Adrenal gland (tissue), 12 donors: ENCODE measurements around the gene ANKRD44. TPM values are rescaled to one million over a fixed set of nuclear protein-coding genes. Genes with fewer than 3 reads are reported as not detected.

Experiments used
- DNase-seq, 7 donors: peaks; one replicate each; pipeline ENCODE4 v3.0.0-alpha.2; 2019 to 2020
- H3K27ac ChIP-seq, 5 donors: fragments of 200-600 bp; sonication (generic) in 4 of 5; 1 replicate in 3 of 5; 2 replicates in 2 of 5; pipeline versions ENCODE4 v1.5.1 to v1.8.0; 2016 to 2020; ENCODE audit warnings: mild to moderate bottlenecking in 1 of 5
- H3K27me3 ChIP-seq: fragments of 200-600 bp; 2 replicates; pipeline ENCODE4 v1.8.0; 2021
- H3K36me3 ChIP-seq, 2 donors: fragments of 200-600 bp; replicated peaks in 1 of 2; 1 replicate in 1 of 2; 2 replicates in 1 of 2; pipeline versions ENCODE4 v1.5.1 to v1.8.0; 2018 to 2022
- H3K4me1 ChIP-seq, 2 donors: fragments of 200-600 bp; replicated peaks in 1 of 2; 1 replicate in 1 of 2; 2 replicates in 1 of 2; pipeline versions ENCODE4 v1.5.1 to v1.8.0; 2018 to 2021
- H3K4me3 ChIP-seq, 4 donors: fragments of 200-600 bp; sonication (generic) in 3 of 4; one replicate each; pipeline ENCODE4 v1.5.1; 2016 to 2018
- H3K9me3 ChIP-seq, 3 donors: fragments of 200-600 bp; sonication (generic) in 1 of 3; replicated peaks in 1 of 3; 1 replicate in 2 of 3; 2 replicates in 1 of 3; pipeline versions ENCODE4 v1.5.1 to v1.8.0; 2016 to 2021
- CTCF ChIP-seq, 6 experiments: fragments of 450-650 bp in 4 of 6; fragments of 200-600 bp in 2 of 6; sonication (generic) in 1 of 6; IDR thresholded peaks; 1 replicate in 5 of 6; 2 replicates in 1 of 6; pipeline versions ENCODE4 v1.5.1 to v1.8.0; 2016 to 2021; ENCODE audit warnings: antibody characterized with exemption in 6 of 6, mild to moderate bottlenecking in 2 of 6, moderate library complexity in 1 of 6
- POLR2A ChIP-seq, 2 donors: fragments of 450-650 bp; IDR thresholded peaks; one replicate each; pipeline ENCODE4 v1.6.1; 2017; ENCODE audit warnings: antibody characterized with exemption in 2 of 2, mild to moderate bottlenecking in 2 of 2, moderate library complexity in 1 of 2
- WGBS, 4 donors: extraction: QIAGEN DNeasy Blood & Tissue Kit in 2 of 4; methylation state at CpG; one replicate each; pipeline versions ENCODE4 v1.1.5 to v1.1.7; 2013 to 2017; 5-methylcytosine and 5-hydroxymethylcytosine counted together
- intact Hi-C, 2 donors: fragments of 100-400 bp; cut with DNase I; formaldehyde crosslinking; loops; one replicate each; pipeline versions ENCODE4 v1.14.1 to v1.15.0; 2022 to 2023
- polyA plus RNA-seq, 3 donors: library from polyadenylated mRNA; stranded (reverse); fragments of 200-250 nt in 2 of 3; fragments of 350-450 nt in 1 of 3; fragmentation: Illumina TruSeq in 1 of 3; extraction: RNeasy Lipid Tissue Mini Kit (QIAGEN cat#74804) in 1 of 3; gene quantifications; one replicate each; pipeline ENCODE4 v1.2.3, GENCODE V29; 2013 to 2014
- total RNA-seq, 9 donors: library from RNA; depleted of rRNA in 4 of 9; stranded (reverse); fragments of >200 nt in 4 of 9; fragments of 120-200 nt in 1 of 9; fragmentation: NEBNext Ultra II Directional in 1 of 9; extraction: Animal tissue kit (Norgen Biotek cat#: 25700) in 1 of 9; gene quantifications; one replicate each; pipeline versions ENCODE4 v1.1.0 to v1.2.4, GENCODE V29; 2013 to 2023
- donor health status: healthy with polysubstance abuse.
- donor health status: Bipolar disorder and iron deficiency.
- donor health status: DM: yes; HTN: yes; CAD: no.
- donor health status: DM: no; HTN: no; CAD: no.
- donor health status: DM: no; HTN: no; CAD: no.
- donor health status: DM: yes; HTN: yes; CAD: no.

ANKRD44 gene
- total and polyA plus RNA-seq, 12 donors: 3.8 to 40.2 (median 21.3) TPM

- no peaks in the 10 kb centered on the region for H3K27me3 ChIP-seq
- no peaks in the 10 kb centered on the region for H3K36me3 ChIP-seq
- no peak for DNase-seq
- intact Hi-C loops: no loop called here
- H3K9me3 ChIP-seq: no peaks in the 10 kb centered on the region
- WGBS, 4 donors: 92 to 100% (median 97%) methylated on average over 3 of the region's 3 CpGs
- H3K4me3 ChIP-seq: no peak overlapping the region
- H3K27ac ChIP-seq: no peak overlapping the region
- TF ChIP-seq POLR2A (IDR thresholded peaks at IDR 0.05) (no peak), CTCF (IDR thresholded peaks at IDR 0.05) (no peak)
- H3K4me1 ChIP-seq: peaks cover 5 to 37% of the 10 kb centered on the region in 2 donors
Measured at GRCh38 chr2:197274937-197275336, 35.6 kb downstream of the ANKRD44 start.

- no peaks in the 10 kb centered on the region for H3K27me3 ChIP-seq
- no peak for DNase-seq
- H3K9me3 ChIP-seq: no peaks in the 10 kb centered on the region
- no peak overlapping the region for H3K27ac ChIP-seq
- intact Hi-C loops: no loop called here
- TF ChIP-seq POLR2A (IDR thresholded peaks at IDR 0.05) (no peak), CTCF (IDR thresholded peaks at IDR 0.05) (no peak)
- WGBS, 4 donors: 66 to 82% (median 70%) methylated on average over 3 to 6 of the region's 6 CpGs
- no peaks in the 10 kb centered on the region for H3K36me3 ChIP-seq
- peaks cover 5 to 37% of the 10 kb centered on the region in 2 donors for H3K4me1 ChIP-seq
- H3K4me3 ChIP-seq: no peak overlapping the region
Measured at GRCh38 chr2:197274349-197274748, 36.2 kb downstream of the ANKRD44 start.

GRCh38 chr2:197273485-197273884 is 37.1 kb downstream of the ANKRD44 start:
- WGBS, 4 donors: 41 to 58% (median 47%) methylated on average over 3 to 4 of the region's 4 CpGs
- H3K4me3 ChIP-seq: no peak overlapping the region
- no peaks in the 10 kb centered on the region for H3K9me3 ChIP-seq
- no peaks in the 10 kb centered on the region for H3K27me3 ChIP-seq
- TF ChIP-seq CTCF (IDR thresholded peaks at IDR 0.05): no peak
- no peak for TF ChIP-seq POLR2A (IDR thresholded peaks at IDR 0.05)
- peak overlapping the region in 2 of 5 donors; percentile 6 to 49 for H3K27ac ChIP-seq
- DNase-seq: peak; percentile 33 to 77 (median 51)
- peaks cover 5 to 34% of the 10 kb centered on the region in 2 donors for H3K4me1 ChIP-seq
- intact Hi-C loops: no loop called here
- no peaks in the 10 kb centered on the region for H3K36me3 ChIP-seq

GRCh38 chr2:197270601-197271000 is 40.0 kb downstream of the ANKRD44 start:
- H3K27me3 ChIP-seq: no peaks in the 10 kb centered on the region
- WGBS, 4 donors: 88 to 93% (median 90%) methylated on average over 3 of the region's 3 CpGs
- TF ChIP-seq CTCF (IDR thresholded peaks at IDR 0.05): no peak
- no peak for TF ChIP-seq POLR2A (IDR thresholded peaks at IDR 0.05)
- no peaks in the 10 kb centered on the region for H3K9me3 ChIP-seq
- intact Hi-C loops: no loop called here
- no peaks in the 10 kb centered on the region for H3K36me3 ChIP-seq
- no peak overlapping the region for H3K27ac ChIP-seq
- H3K4me3 ChIP-seq: no peak overlapping the region
- peaks cover 5 to 41% of the 10 kb centered on the region in 2 donors for H3K4me1 ChIP-seq
- no peak for DNase-seq
